HFF-Myc (cell line): ENCODE results near the gene MOB2.

Experiments
- DNase-seq: peaks from one replicate; pipeline ENCODE4 v3.0.0-alpha.2; 2011; ENCODE audit warnings: low read depth; ENCODE audit errors: extremely low read depth
- H3K4me3 ChIP-seq: replicated peaks from 2 replicates; pipeline ENCODE4 v1.5.1; 2011; ENCODE audit warnings: low read depth, mild to moderate bottlenecking, control low read depth, low read length
- CTCF ChIP-seq: IDR thresholded peaks from 2 replicates; pipeline ENCODE4 v1.5.1; 2012; ENCODE audit warnings: mild to moderate bottlenecking, low read depth, low read length, control low read depth; ENCODE audit errors: missing control alignments

Gene MOB2

GRCh38 chr11:1523779-1524178 lies 37.2 kb upstream of the MOB2 start:
- no peak for TF ChIP-seq CTCF
- DNase-seq, result no peak
- no peak overlapping the region for H3K4me3 ChIP-seq

- no peak overlapping the region for H3K4me3 ChIP-seq
- DNase-seq, result no peak
- TF ChIP-seq CTCF, result no peak
These were observed 36.5 kb upstream of the MOB2 start for GRCh38 chr11:1523077-1523476.

- TF ChIP-seq CTCF, result no peak
- DNase-seq, result no peak
- H3K4me3 ChIP-seq, result no peak overlapping the region
These were observed 35.5 kb upstream of the MOB2 start for GRCh38 chr11:1522081-1522424.

- no peak for TF ChIP-seq CTCF
- H3K4me3 ChIP-seq, result no peak overlapping the region
- no peak for DNase-seq
These were observed 35.0 kb upstream of the MOB2 start for GRCh38 chr11:1521382-1522080.

GRCh38 chr11:1520663-1521267 lies 34.2 kb upstream of the MOB2 start:
- no peak overlapping the region for H3K4me3 ChIP-seq
- no peak for TF ChIP-seq CTCF
- DNase-seq, result no peak

- DNase-seq, result no peak
- H3K4me3 ChIP-seq, result no peak overlapping the region
- TF ChIP-seq CTCF, result no peak
These were observed 33.7 kb upstream of the MOB2 start for GRCh38 chr11:1520209-1520662.
